Cardiac septum (tissue), 1 donor: ENCODE data around the gene CLN6. TPM values are rescaled to one million over a fixed set of nuclear protein-coding genes. Genes with fewer than 3 reads are reported as not detected.
"Not testable (repeated sequence)": the region's sequence is repeated elsewhere in the genome, so short reads cannot be mapped to it uniquely, and the experiment has no call there.

Experiments
- DNase-seq: peaks from one replicate; pipeline ENCODE4 v3.0.0-alpha.2; 2020; ENCODE audit warnings: low spot score
- intact Hi-C: fragments of 100-400 bp; cut with DNase I; formaldehyde crosslinking; loops from one replicate; pipeline ENCODE4 v1.14.0; 2022
- total RNA-seq: library from RNA; stranded (reverse); fragmentation: NEBNext Ultra II Directional; extraction: Animal tissue kit (Norgen Biotek cat#: 25700); gene quantifications from one replicate; pipeline ENCODE4 v1.2.1, GENCODE V29; 2021
- donor health status: DM: no; HTN: no; CAD: no.

CLN6 gene
- total RNA-seq, 1 donor from 2014 or later: 8.5 TPM

GRCh38 chr15:68259883-68260282, 30.4 kb upstream of the CLN6 start:
- no peak for DNase-seq
- intact Hi-C loops: no loop called here

GRCh38 chr15:68258692-68259091, 29.2 kb upstream of the CLN6 start:
- DNase-seq: no peak
- intact Hi-C loops: no loop called here

GRCh38 chr15:68256675-68257450, 27.3 kb upstream of the CLN6 start:
- intact Hi-C loops: loop anchor here (2.0 kb wide), 1 partner anchor 22 kb away; no protein-coding TSS in a partner anchor

GRCh38 chr15:68252925-68253534, 23.5 kb upstream of the CLN6 start:
- no peak for DNase-seq
- intact Hi-C loops: loop anchor here (2.0 to 5.0 kb wide), 2 partner anchors 54 to 129 kb away; no protein-coding TSS in a partner anchor

More at GRCh38 chr15:68256675-68257450, 27.3 kb upstream of the CLN6 start:
- peak; percentile 92 for DNase-seq

GRCh38 chr15:68249058-68249713, 19.7 kb upstream of the CLN6 start:
- intact Hi-C loops: no loop called here
- no peak for DNase-seq

GRCh38 chr15:68244235-68244634, 14.7 kb upstream of the CLN6 start:
- DNase-seq: no peak

GRCh38 chr15:68241088-68241935, 11.8 kb upstream of the CLN6 start:
- DNase-seq: no peak
- intact Hi-C loops: no loop called here

More at GRCh38 chr15:68244235-68244634, 14.7 kb upstream of the CLN6 start:
- intact Hi-C loops: no loop called here

- no peak for DNase-seq
- intact Hi-C loops: no loop called here
Observed at GRCh38 chr15:68239025-68239424, 9.5 kb upstream of the CLN6 start.

- intact Hi-C loops: no loop called here
- DNase-seq: no peak
Observed at GRCh38 chr15:68235022-68235421, 5.5 kb upstream of the CLN6 start.

- DNase-seq, intact Hi-C loops: not testable (repeated sequence)
Observed at GRCh38 chr15:68234520-68234919, 5.0 kb upstream of the CLN6 start.

GRCh38 chr15:68234060-68234459, 4.5 kb upstream of the CLN6 start:
- intact Hi-C loops: no loop called here
- DNase-seq: no peak

GRCh38 chr15:68232937-68233336, 3.4 kb upstream of the CLN6 start:
- intact Hi-C loops: no loop called here

GRCh38 chr15:68232449-68232848, 2.9 kb upstream of the CLN6 start:
- intact Hi-C loops: no loop called here
- no peak for DNase-seq

More at GRCh38 chr15:68232937-68233336, 3.4 kb upstream of the CLN6 start:
- DNase-seq: peak; percentile 85

- no peak for DNase-seq
- intact Hi-C loops: no loop called here
Observed at GRCh38 chr15:68231102-68231818, 1.7 kb upstream of the CLN6 start.

GRCh38 chr15:68230157-68231100, 901 bp upstream of the CLN6 start:
- no peak for DNase-seq

GRCh38 chr15:68228971-68229385, 550 bp downstream of the CLN6 start:
- intact Hi-C loops: no loop called here
- no peak for DNase-seq

More at GRCh38 chr15:68230157-68231100, 901 bp upstream of the CLN6 start:
- intact Hi-C loops: no loop called here

- no peak for DNase-seq
- intact Hi-C loops: no loop called here
Observed at GRCh38 chr15:68228143-68228970, 1.2 kb downstream of the CLN6 start.
